Osteocyte (in vitro differentiated cells): ENCODE measurements around the gene PKNOX2. TPM values are rescaled to one million over a fixed set of nuclear protein-coding genes. Genes with fewer than 3 reads are reported as not detected.
A peak's percentile ranks its signal among the peaks of the same experiment; 100 is the strongest.

Experiments used
- DNase-seq: peaks from one replicate; pipeline ENCODE4 v3.0.0; 2021; ENCODE audit warnings: mixed read lengths; ENCODE audit not compliant: unreplicated experiment; ENCODE audit errors: extremely low spot score
- H3K27ac Mint-ChIP-seq: one replicate; pipeline ENCODE4 v1.8.0; 2021; ENCODE audit warnings: mild to moderate bottlenecking, mixed read lengths; ENCODE audit not compliant: unreplicated experiment
- H3K27me3 Mint-ChIP-seq: one replicate; pipeline ENCODE4 v1.8.0; 2021; ENCODE audit warnings: mixed read lengths; ENCODE audit not compliant: unreplicated experiment
- H3K36me3 Mint-ChIP-seq: one replicate; pipeline ENCODE4 v1.8.0; 2021; ENCODE audit warnings: mixed read lengths; ENCODE audit not compliant: unreplicated experiment
- H3K4me1 Mint-ChIP-seq: one replicate; pipeline ENCODE4 v1.8.0; 2021; ENCODE audit warnings: mixed read lengths; ENCODE audit not compliant: unreplicated experiment
- H3K4me3 Mint-ChIP-seq: one replicate; pipeline ENCODE4 v1.8.0; 2021; ENCODE audit warnings: mild to moderate bottlenecking, moderate library complexity, mixed read lengths; ENCODE audit not compliant: unreplicated experiment
- H3K9me3 Mint-ChIP-seq: one replicate; pipeline ENCODE4 v1.8.0; 2021; ENCODE audit warnings: mixed read lengths; ENCODE audit not compliant: unreplicated experiment
- CTCF ChIP-seq: fragments of 200-600 bp; sonication (generic); IDR thresholded peaks from 2 replicates; pipeline ENCODE4 v1.5.0; 2021; ENCODE audit warnings: antibody characterized with exemption, mild to moderate bottlenecking, moderate library complexity
- total RNA-seq: library from RNA; stranded (reverse); gene quantifications from 2 replicates; pipeline ENCODE4 v1.2.1, GENCODE V29; 2021

PKNOX2 gene
- total RNA-seq, 1 donor from 2014 or later = 89.3 TPM

- Mint-ChIP-seq H3K4me1 (peaks cover 52% of the 10 kb centered on the region), H3K4me3 (no peak overlapping the region)
- DNase-seq = no peak
Measured at GRCh38 chr11:125201525-125202141, 37.1 kb downstream of the PKNOX2 start.

GRCh38 chr11:125202362-125202880 is 37.9 kb downstream of the PKNOX2 start:
- peaks cover 53% of the 10 kb centered on the region for H3K4me1 Mint-ChIP-seq
- H3K27ac Mint-ChIP-seq = peak overlapping the region; percentile 38
- H3K4me3 Mint-ChIP-seq = no peak overlapping the region

More at GRCh38 chr11:125201525-125202141, 37.1 kb downstream of the PKNOX2 start:
- Mint-ChIP-seq H3K27me3 (no peaks in the 10 kb centered on the region), H3K27ac (peak overlapping the region; percentile 37), H3K9me3 (no peaks in the 10 kb centered on the region), H3K36me3 (peaks cover 33% of the 10 kb centered on the region)
- no peak for TF ChIP-seq CTCF

GRCh38 chr11:125202977-125203376 is 38.4 kb downstream of the PKNOX2 start:
- TF ChIP-seq CTCF = no peak
- Mint-ChIP-seq H3K4me1 (peaks cover 51% of the 10 kb centered on the region), H3K27ac (peak overlapping the region; percentile 38), H3K4me3 (no peak overlapping the region), H3K36me3 (peaks cover 33% of the 10 kb centered on the region), H3K27me3 (no peaks in the 10 kb centered on the region), H3K9me3 (no peaks in the 10 kb centered on the region)
- no peak for DNase-seq

More at GRCh38 chr11:125202362-125202880, 37.9 kb downstream of the PKNOX2 start:
- H3K9me3 Mint-ChIP-seq = no peaks in the 10 kb centered on the region
- no peak for DNase-seq
- TF ChIP-seq CTCF = no peak
- H3K36me3 Mint-ChIP-seq = peaks cover 33% of the 10 kb centered on the region
- no peaks in the 10 kb centered on the region for H3K27me3 Mint-ChIP-seq

GRCh38 chr11:125207866-125208425 is 43.4 kb downstream of the PKNOX2 start:
- Mint-ChIP-seq H3K4me3 (no peak overlapping the region), H3K9me3 (no peaks in the 10 kb centered on the region), H3K27ac (no peak overlapping the region), H3K4me1 (peaks cover 55% of the 10 kb centered on the region), H3K27me3 (no peaks in the 10 kb centered on the region), H3K36me3 (peaks cover 24% of the 10 kb centered on the region)
- no peak for TF ChIP-seq CTCF
- no peak for DNase-seq

GRCh38 chr11:125210066-125210465 is 45.5 kb downstream of the PKNOX2 start:
- no peaks in the 10 kb centered on the region for H3K9me3 Mint-ChIP-seq
- H3K27me3 Mint-ChIP-seq = no peaks in the 10 kb centered on the region
- H3K36me3 Mint-ChIP-seq = peaks cover 12% of the 10 kb centered on the region
- peak overlapping the region; percentile 48 for H3K27ac Mint-ChIP-seq
- H3K4me3 Mint-ChIP-seq = no peak overlapping the region
- peaks cover 51% of the 10 kb centered on the region for H3K4me1 Mint-ChIP-seq
- no peak for TF ChIP-seq CTCF
- DNase-seq = no peak
